Activated CD8-positive, alpha-beta T cell treated with anti-CD3 and anti-CD28 coated beads, Interleukin-2, amount 10 ng/mL, durations not matched to agents 7 days and 5 days (primary cell): ENCODE data around the gene TAS1R2. TPM values are rescaled to one million over a fixed set of nuclear protein-coding genes. Genes with fewer than 3 reads are reported as not detected.

Experiments used
- ATAC-seq: fragments of 150-1000 bp; cut with Tn5 transposase; one replicate; pipeline ENCODE4 v1.10.0; 2021; ENCODE audit warnings: moderate library complexity
- CTCF ChIA-PET: fragments of 350-600 bp; sonication (Branson Sonifier 250); formaldehyde crosslinking; loops from one replicate; lab custom pipeline; 2021; ENCODE audit warnings: antibody characterized with exemption; lab: Charles Lee
- POLR2A ChIA-PET: fragments of 350-600 bp; sonication (Branson Sonifier 250); formaldehyde crosslinking; loops from one replicate; lab custom pipeline; 2021; ENCODE audit warnings: antibody characterized with exemption; lab: Charles Lee
- DNase-seq: peaks from one replicate; pipeline ENCODE4 v3.0.0-alpha.2; 2020
- H3K27ac Mint-ChIP-seq: one replicate; pipeline ENCODE4 v1.8.0; 2021; ENCODE audit warnings: mild to moderate bottlenecking, mixed read lengths
- H3K27me3 Mint-ChIP-seq: one replicate; pipeline ENCODE4 v1.8.0; 2021; ENCODE audit warnings: low read depth, mixed read lengths
- H3K36me3 Mint-ChIP-seq: one replicate; pipeline ENCODE4 v1.8.0; 2021; ENCODE audit warnings: low read depth, mixed read lengths
- H3K4me1 Mint-ChIP-seq: one replicate; pipeline ENCODE4 v1.8.0; 2021; ENCODE audit warnings: low read depth, mixed read lengths
- H3K4me3 Mint-ChIP-seq: one replicate; pipeline ENCODE4 v1.8.0; 2021; ENCODE audit warnings: mild to moderate bottlenecking, mixed read lengths
- H3K9me3 Mint-ChIP-seq: one replicate; pipeline ENCODE4 v1.8.0; 2022; ENCODE audit warnings: mixed read lengths; ENCODE audit not compliant: insufficient read depth
- microRNA-seq: library from miRNA; unstranded; fragments of <30 nt; microRNA quantifications from one replicate; pipeline ENCODE4 v1.2.0, GENCODE V29; 2022
- total RNA-seq, 2 experiments: library from RNA; stranded (reverse); gene quantifications; one replicate each; pipeline ENCODE4 v1.2.3, GENCODE V29; 2021

Gene TAS1R2
- total RNA-seq, 2 experiments from 2014 or later: not detected

GRCh38 chr1:18793164-18793563, 66.3 kb downstream of the TAS1R2 start:
- ChIA-PET CTCF (interaction anchor here (1.1 kb wide), 1 partner anchor 82 kb away, joined by 3 read pairs; no protein-coding TSS in a partner anchor), POLR2A (no interaction called here)
- ATAC-seq: no peak
- Mint-ChIP-seq H3K27me3 (peaks cover 15% of the 10 kb centered on the region), H3K4me3 (no peak overlapping the region), H3K36me3 (no peaks in the 10 kb centered on the region), H3K4me1 (no peaks in the 10 kb centered on the region), H3K9me3 (no peaks in the 10 kb centered on the region), H3K27ac (no peak overlapping the region)
- no peak for DNase-seq

GRCh38 chr1:18792747-18793146, 66.7 kb downstream of the TAS1R2 start:
- POLR2A ChIA-PET: no interaction called here
- H3K9me3 Mint-ChIP-seq: no peaks in the 10 kb centered on the region
- no peak overlapping the region for H3K4me3 Mint-ChIP-seq
- DNase-seq (no peak), ATAC-seq (no peak)
- no peaks in the 10 kb centered on the region for H3K36me3 Mint-ChIP-seq
- CTCF ChIA-PET: no interaction called here
- H3K27ac Mint-ChIP-seq: no peak overlapping the region
- H3K27me3 Mint-ChIP-seq: peaks cover 15% of the 10 kb centered on the region
- no peaks in the 10 kb centered on the region for H3K4me1 Mint-ChIP-seq

Small RNA genes lying within 50 kb of the gene (microRNA-seq; reads per million reads assigned to microRNA genes)
- gene MIR1290 (not detected), gene MIR4695 (not detected)

Other genes starting within 250 kb of the TAS1R2 start
- not detected for gene PAX7, start 228.8 kb downstream of the TAS1R2 start, total RNA-seq
- 1 to 10 TPM; 4.2 to 4.3 TPM for gene ALDH4A1, start 42.9 kb upstream of the TAS1R2 start, total RNA-seq
- gene IFFO2, start 97.0 kb upstream of the TAS1R2 start, total RNA-seq: 1 to 10 TPM; 7.2 to 8.2 TPM